GM23248 (cell line): ENCODE results near the gene CREM.

Experiments
- EZH2 ChIP-seq: fragments of 200-600 bp; sonication (generic); IDR thresholded peaks from 2 replicates; pipeline ENCODE4 v1.6.1; 2018; ENCODE audit warnings: antibody characterized with exemption, mild to moderate bottlenecking; ENCODE audit not compliant: insufficient read depth, poor library complexity, severe bottlenecking
- EZH2phosphoT487 ChIP-seq: fragments of 200-600 bp; sonication (generic); IDR thresholded peaks from 2 replicates; pipeline ENCODE4 v1.6.1; 2018; ENCODE audit warnings: antibody characterized with exemption, moderate library complexity, mild to moderate bottlenecking, low read depth; ENCODE audit not compliant: insufficient read depth

DNA sequence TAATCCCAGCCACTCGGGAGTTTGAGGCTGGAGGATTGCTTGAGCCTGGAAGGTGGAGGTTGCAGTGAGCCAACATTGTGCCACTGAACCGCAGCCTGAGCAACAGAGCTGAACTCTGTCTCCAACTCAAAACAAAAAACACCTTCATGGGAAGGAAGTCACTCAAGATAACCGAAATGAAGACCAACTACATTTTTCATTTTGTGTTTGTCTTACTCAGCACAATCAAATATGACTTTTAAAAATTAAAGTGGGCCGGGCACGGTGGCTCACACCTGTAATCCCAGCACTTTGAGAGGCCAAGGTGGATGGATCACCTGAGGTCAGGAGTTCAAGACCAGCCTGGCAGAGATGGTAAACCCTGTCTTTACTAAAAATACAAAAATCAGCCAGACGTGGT, 40.0 kb downstream of the CREM start:
- no peak for TF ChIP-seq EZH2
- TF ChIP-seq EZH2phosphoT487 = no peak
